ENCODE results near the gene TMEM117.

TMEM117 gene

DNA sequence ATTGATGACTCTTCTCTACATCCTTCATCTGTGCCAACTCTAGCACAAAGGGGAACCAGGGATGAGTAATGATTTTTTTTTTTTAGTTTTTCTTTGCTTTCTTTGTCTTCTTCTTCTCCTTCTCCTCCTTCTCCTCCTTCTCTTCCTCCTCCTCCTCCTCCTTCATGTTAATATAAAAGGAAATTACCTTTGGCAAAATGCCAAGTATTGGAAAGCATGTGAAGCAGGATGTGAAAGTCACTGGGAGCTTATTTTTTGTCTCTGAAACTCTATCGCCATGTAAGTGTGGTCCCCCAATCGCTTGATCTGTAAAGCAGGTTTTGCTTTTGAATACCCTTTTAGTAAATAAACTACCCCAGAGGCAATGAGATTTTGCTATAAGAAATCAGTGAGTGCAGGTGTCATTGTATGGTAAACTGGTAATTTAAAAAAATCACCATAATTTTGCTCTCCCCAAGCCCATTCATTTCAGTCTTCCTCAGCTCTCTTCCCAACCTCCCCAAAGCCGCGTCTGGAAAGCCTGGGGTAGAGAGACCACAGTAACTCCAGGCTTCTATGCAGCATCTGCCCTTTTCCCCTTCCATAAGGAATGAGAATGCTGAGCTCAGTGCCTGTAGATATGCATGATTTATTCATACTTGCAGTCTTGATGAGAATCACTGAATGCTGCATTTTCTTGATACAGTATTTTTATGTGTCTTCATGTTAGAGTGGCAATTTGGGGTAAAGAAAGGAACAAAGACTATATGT, 388.7 kb downstream of the TMEM117 start:
- ChIA-PET CTCF (interaction anchor here (0.6 to 0.7 kb wide), 3 partner anchors 9 to 672 kb away, joined by 3 to 7 read pairs (median 3); no protein-coding TSS in a partner anchor), POLR2A (no interaction called here)
- TF ChIP-seq, protein P1, sequence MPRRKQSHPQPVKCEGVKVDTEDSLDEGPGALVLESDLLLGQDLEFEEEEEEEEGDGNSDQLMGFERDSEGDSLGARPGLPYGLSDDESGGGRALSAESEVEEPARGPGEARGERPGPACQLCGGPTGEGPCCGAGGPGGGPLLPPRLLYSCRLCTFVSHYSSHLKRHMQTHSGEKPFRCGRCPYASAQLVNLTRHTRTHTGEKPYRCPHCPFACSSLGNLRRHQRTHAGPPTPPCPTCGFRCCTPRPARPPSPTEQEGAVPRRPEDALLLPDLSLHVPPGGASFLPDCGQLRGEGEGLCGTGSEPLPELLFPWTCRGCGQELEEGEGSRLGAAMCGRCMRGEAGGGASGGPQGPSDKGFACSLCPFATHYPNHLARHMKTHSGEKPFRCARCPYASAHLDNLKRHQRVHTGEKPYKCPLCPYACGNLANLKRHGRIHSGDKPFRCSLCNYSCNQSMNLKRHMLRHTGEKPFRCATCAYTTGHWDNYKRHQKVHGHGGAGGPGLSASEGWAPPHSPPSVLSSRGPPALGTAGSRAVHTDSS (tag by site-specific recombination; IDR thresholded peaks at IDR 0.05): 0 out of 2 replicates have a peak, but pooled peaks have one; percentile 29
- no peak for TF ChIP-seq ZNF2 (tag by site-specific recombination; IDR thresholded peaks at IDR 0.05)
- TF ChIP-seq, protein P2, sequence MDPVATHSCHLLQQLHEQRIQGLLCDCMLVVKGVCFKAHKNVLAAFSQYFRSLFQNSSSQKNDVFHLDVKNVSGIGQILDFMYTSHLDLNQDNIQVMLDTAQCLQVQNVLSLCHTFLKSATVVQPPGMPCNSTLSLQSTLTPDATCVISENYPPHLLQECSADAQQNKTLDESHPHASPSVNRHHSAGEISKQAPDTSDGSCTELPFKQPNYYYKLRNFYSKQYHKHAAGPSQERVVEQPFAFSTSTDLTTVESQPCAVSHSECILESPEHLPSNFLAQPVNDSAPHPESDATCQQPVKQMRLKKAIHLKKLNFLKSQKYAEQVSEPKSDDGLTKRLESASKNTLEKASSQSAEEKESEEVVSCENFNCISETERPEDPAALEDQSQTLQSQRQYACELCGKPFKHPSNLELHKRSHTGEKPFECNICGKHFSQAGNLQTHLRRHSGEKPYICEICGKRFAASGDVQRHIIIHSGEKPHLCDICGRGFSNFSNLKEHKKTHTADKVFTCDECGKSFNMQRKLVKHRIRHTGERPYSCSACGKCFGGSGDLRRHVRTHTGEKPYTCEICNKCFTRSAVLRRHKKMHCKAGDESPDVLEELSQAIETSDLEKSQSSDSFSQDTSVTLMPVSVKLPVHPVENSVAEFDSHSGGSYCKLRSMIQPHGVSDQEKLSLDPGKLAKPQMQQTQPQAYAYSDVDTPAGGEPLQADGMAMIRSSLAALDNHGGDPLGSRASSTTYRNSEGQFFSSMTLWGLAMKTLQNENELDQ (tag by site-specific recombination; IDR thresholded peaks at IDR 0.05; ENCODE audit: low read depth): no peak
- no peak for TF ChIP-seq OSR2 (tag by site-specific recombination; IDR thresholded peaks at IDR 0.05)
- TF ChIP-seq KLF7 (tag by site-specific recombination; IDR thresholded peaks at IDR 0.05; ENCODE audit: borderline replicate concordance): no peak
- no peak for TF ChIP-seq SP2 (tag by site-specific recombination; IDR thresholded peaks at IDR 0.05)
- TF ChIP-seq ZNF391 (tag by site-specific recombination; IDR thresholded peaks at IDR 0.05; ENCODE audit: borderline replicate concordance, low read depth): no peak
- Histone ChIP-seq H3K4me3 (ENCODE audit: low read depth, low read length) (no peak overlapping the region), H3K36me3 (ENCODE audit: control insufficient read depth in 2 of 2, insufficient read depth in 1 of 2, low read length in 2 of 2) (no peaks in the 10 kb centered on the region), H3K27ac (ENCODE audit: extremely low read depth, low read depth, low read length) (no peak overlapping the region), H3K9me3 (ENCODE audit: control insufficient read depth, insufficient read depth, low read depth, low read length) (no peaks in the 10 kb centered on the region), H3K4me1 (ENCODE audit: control insufficient read depth, insufficient read depth, low read length) (no peaks in the 10 kb centered on the region)

DNA sequence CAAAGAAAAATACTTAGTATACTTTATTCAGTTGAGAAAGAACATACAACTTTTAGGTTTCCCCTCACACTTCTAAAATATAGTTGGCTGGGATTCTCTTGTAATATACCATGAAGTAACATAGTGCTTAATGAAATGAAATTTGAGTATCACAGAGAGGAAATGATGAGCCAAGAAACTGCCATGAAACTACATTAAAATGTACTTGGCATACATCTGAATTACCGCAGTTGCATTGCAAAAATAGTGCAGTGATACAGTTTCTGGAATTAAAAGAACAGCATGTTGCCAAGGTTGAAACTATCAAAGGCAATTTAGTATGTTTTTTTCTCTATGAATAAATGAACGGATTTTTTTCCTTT, 389.2 kb downstream of the TMEM117 start:
- POLR2A ChIA-PET: no interaction called here
- Histone ChIP-seq H3K36me3 (ENCODE audit: control insufficient read depth in 2 of 2, insufficient read depth in 1 of 2, low read length in 2 of 2) (no peaks in the 10 kb centered on the region), H3K4me3 (ENCODE audit: low read depth, low read length) (no peak overlapping the region), H3K27ac (ENCODE audit: extremely low read depth, low read depth, low read length) (no peak overlapping the region), H3K9me3 (ENCODE audit: control insufficient read depth, insufficient read depth, low read depth, low read length) (no peaks in the 10 kb centered on the region), H3K4me1 (ENCODE audit: control insufficient read depth, insufficient read depth, low read length) (no peaks in the 10 kb centered on the region)
- CTCF ChIA-PET: interaction anchor here (0.7 kb wide), 2 partner anchors 10 to 209 kb away, joined by 3 read pairs; no protein-coding TSS in a partner anchor
- TF ChIP-seq ZNF350 (tag by site-specific recombination; IDR thresholded peaks at IDR 0.05) (no peak), ZNF133 (tag by site-specific recombination; IDR thresholded peaks at IDR 0.05) (no peak), ZNF544 (tag by site-specific recombination; IDR thresholded peaks at IDR 0.05) (no peak), ZNF521 (tag by site-specific recombination; IDR thresholded peaks at IDR 0.05) (no peak), YY1 (tag by site-specific recombination; IDR thresholded peaks at IDR 0.05) (no peak), PRDM10 (tag by site-specific recombination; IDR thresholded peaks at IDR 0.05) (no peak), ZNF140 (tag by site-specific recombination; IDR thresholded peaks at IDR 0.05) (no peak), ZBTB21 (tag by site-specific recombination; IDR thresholded peaks at IDR 0.05) (no peak), REPIN1 (tag by site-specific recombination; IDR thresholded peaks at IDR 0.05; ENCODE audit: low read depth) (no peak), ZNF426 (tag by site-specific recombination; IDR thresholded peaks at IDR 0.05) (no peak), ZNF37A (tag by site-specific recombination; IDR thresholded peaks at IDR 0.05) (no peak), ZNF48 (tag by site-specific recombination; IDR thresholded peaks at IDR 0.05) (no peak), ZNF16 (tag by site-specific recombination; IDR thresholded peaks at IDR 0.05; ENCODE audit: low read depth) (no peak), ZBTB7A (tag by site-specific recombination; IDR thresholded peaks at IDR 0.05; ENCODE audit: low read depth) (no peak), OSR2 (tag by site-specific recombination; IDR thresholded peaks at IDR 0.05) (no peak), ZNF341 (tag by site-specific recombination; IDR thresholded peaks at IDR 0.05; ENCODE audit: low read depth) (no peak), ZNF529 (tag by site-specific recombination; IDR thresholded peaks at IDR 0.05; ENCODE audit: insufficient replicate concordance) (no peak)
- TF ChIP-seq, protein P3, sequence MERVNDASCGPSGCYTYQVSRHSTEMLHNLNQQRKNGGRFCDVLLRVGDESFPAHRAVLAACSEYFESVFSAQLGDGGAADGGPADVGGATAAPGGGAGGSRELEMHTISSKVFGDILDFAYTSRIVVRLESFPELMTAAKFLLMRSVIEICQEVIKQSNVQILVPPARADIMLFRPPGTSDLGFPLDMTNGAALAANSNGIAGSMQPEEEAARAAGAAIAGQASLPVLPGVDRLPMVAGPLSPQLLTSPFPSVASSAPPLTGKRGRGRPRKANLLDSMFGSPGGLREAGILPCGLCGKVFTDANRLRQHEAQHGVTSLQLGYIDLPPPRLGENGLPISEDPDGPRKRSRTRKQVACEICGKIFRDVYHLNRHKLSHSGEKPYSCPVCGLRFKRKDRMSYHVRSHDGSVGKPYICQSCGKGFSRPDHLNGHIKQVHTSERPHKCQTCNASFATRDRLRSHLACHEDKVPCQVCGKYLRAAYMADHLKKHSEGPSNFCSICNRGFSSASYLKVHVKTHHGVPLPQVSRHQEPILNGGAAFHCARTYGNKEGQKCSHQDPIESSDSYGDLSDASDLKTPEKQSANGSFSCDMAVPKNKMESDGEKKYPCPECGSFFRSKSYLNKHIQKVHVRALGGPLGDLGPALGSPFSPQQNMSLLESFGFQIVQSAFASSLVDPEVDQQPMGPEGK (tag by site-specific recombination; IDR thresholded peaks at IDR 0.05): no peak
